Smooth muscle cell (in vitro differentiated cells): Measurements from ENCODE around the gene HOXC10. TPM values are rescaled to one million over a fixed set of nuclear protein-coding genes. Genes with fewer than 3 reads are reported as not detected.

Experiments used
- DNase-seq: peaks from one replicate; lab custom pipeline; 2025; ENCODE audit not compliant: unreplicated experiment; lab: John Stamatoyannopoulos, UW
- H2AFZ ChIP-seq: fragments of 200-600 bp; sonication (generic); 2 replicates; pipeline ENCODE4 v1.6.0; 2016; ENCODE audit warnings: antibody characterized with exemption, low read depth, mild to moderate bottlenecking
- H3F3A ChIP-seq: fragments of 200-600 bp; sonication (generic); 2 replicates; pipeline ENCODE4 v1.6.0; 2017; ENCODE audit warnings: antibody characterized with exemption, low read depth
- H3K27ac ChIP-seq: fragments of 200-600 bp; sonication (generic); 2 replicates; pipeline ENCODE4 v1.5.1; 2016; ENCODE audit warnings: low read depth, mild to moderate bottlenecking
- H3K27me3 ChIP-seq: fragments of 200-600 bp; sonication (generic); 2 replicates; pipeline ENCODE4 v1.6.1; 2016; ENCODE audit warnings: low read depth, mild to moderate bottlenecking
- H3K36me3 ChIP-seq: fragments of 200-600 bp; sonication (generic); 2 replicates; pipeline ENCODE4 v1.5.1; 2016; ENCODE audit warnings: low read depth
- H3K4me1 ChIP-seq: fragments of 200-600 bp; sonication (generic); 2 replicates; pipeline ENCODE4 v1.5.1; 2016; ENCODE audit warnings: low read depth
- H3K4me2 ChIP-seq: fragments of 200-600 bp; sonication (generic); 2 replicates; pipeline ENCODE4 v1.6.0; 2016; ENCODE audit warnings: mild to moderate bottlenecking
- H3K4me3 ChIP-seq: fragments of 200-600 bp; sonication (generic); 2 replicates; pipeline ENCODE4 v1.5.1; 2016; ENCODE audit warnings: mild to moderate bottlenecking
- H3K79me2 ChIP-seq: fragments of 200-600 bp; sonication (generic); 2 replicates; pipeline ENCODE4 v1.6.0; 2016; ENCODE audit warnings: low read depth, mild to moderate bottlenecking
- H3K9ac ChIP-seq: fragments of 200-600 bp; sonication (generic); 2 replicates; pipeline ENCODE4 v1.6.0; 2016; ENCODE audit warnings: low read depth
- H3K9me3 ChIP-seq: fragments of 200-600 bp; sonication (generic); replicated peaks from 2 replicates; pipeline ENCODE4 v1.5.1; 2016; ENCODE audit warnings: low read depth
- H4K20me1 ChIP-seq: fragments of 200-600 bp; sonication (generic); 2 replicates; pipeline ENCODE4 v1.6.0; 2016; ENCODE audit warnings: low read depth
- CTCF ChIP-seq: fragments of 200-600 bp; sonication (generic); IDR thresholded peaks from 2 replicates; pipeline ENCODE4 v1.5.1; 2017; ENCODE audit warnings: borderline replicate concordance, mild to moderate bottlenecking, antibody characterized with exemption; ENCODE audit not compliant: insufficient read depth, poor library complexity, severe bottlenecking
- WGBS: methylation state at CpG from one replicate; pipeline ENCODE4 v1.1.7; 2016; ENCODE audit warnings: low lambda C conversion rate; 5-methylcytosine and 5-hydroxymethylcytosine counted together
- polyA plus RNA-seq: library from polyadenylated mRNA; unstranded; fragments of >200 nt; fragmentation: Nextera tagmentation; extraction: Ambion mirVana; gene quantifications from 2 replicates; pipeline ENCODE4 v1.2.1, GENCODE V29; 2016
- total RNA-seq: library from RNA; depleted of rRNA; stranded (reverse); fragments of >200 nt; gene quantifications from 2 replicates; pipeline ENCODE4 v1.2.3, GENCODE V29; 2014

HOXC10 gene
- total and polyA plus RNA-seq, 2 experiments from 2014 or later = 0.66 TPM; not detected in 1

DNA sequence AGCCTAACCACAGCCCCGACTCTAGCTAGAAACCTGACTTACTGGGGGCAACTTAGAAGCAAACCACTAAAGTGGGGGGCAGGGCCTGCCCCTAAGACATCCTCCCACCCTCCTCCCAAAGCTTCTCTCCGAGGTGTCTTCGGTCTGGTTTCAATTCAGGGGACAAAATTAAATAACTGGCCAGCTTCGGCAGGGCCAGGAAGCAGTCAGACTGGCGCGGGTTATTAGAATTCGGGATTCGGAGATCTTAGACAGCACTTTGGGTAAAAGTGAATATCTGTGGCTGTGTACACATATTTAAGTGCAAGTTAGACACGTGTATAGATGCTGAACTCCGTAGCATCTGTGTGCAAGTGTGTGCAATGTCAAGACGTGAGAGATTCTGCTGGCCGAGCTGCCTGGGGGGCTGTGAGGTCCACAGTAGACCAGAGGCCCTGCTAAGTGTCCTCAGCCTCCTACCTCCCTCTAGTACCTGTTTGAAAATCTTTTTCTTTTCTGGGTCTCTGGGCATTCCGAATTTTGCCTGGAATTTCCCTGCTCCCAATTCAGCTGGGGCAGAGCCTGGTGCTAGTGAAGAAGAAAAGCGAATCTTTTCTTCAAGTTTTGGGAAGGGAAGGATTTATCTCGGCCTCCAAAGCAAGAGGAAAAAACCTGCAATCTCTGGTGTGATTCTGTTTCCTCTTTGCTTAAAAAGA is 4.0 kb upstream of the HOXC10 start:
- no peak overlapping the region for H3K4me2 ChIP-seq
- WGBS = 41% methylated on average over 15 of the region's 15 CpGs
- no peak for TF ChIP-seq CTCF
- no peak overlapping the region for H3K27ac ChIP-seq
- peaks cover 100% of the 10 kb centered on the region for H3K27me3 ChIP-seq
- no peak for DNase-seq
- no peaks in the 10 kb centered on the region for H3K36me3 ChIP-seq
- H3K4me3 ChIP-seq = no peak overlapping the region
- no peak overlapping the region for H3K9ac ChIP-seq
- H3K4me1 ChIP-seq = no peaks in the 10 kb centered on the region
- no peaks in the 10 kb centered on the region for H3F3A ChIP-seq
- no peaks in the 10 kb centered on the region for H3K79me2 ChIP-seq
- no peak overlapping the region for H2AFZ ChIP-seq
- H4K20me1 ChIP-seq = no peaks in the 10 kb centered on the region
- no peaks in the 10 kb centered on the region for H3K9me3 ChIP-seq

- H3K27ac ChIP-seq = no peak overlapping the region
- no peaks in the 10 kb centered on the region for H3K4me1 ChIP-seq
- H3K36me3 ChIP-seq = no peaks in the 10 kb centered on the region
- H3K79me2 ChIP-seq = no peaks in the 10 kb centered on the region
- H2AFZ ChIP-seq = no peak overlapping the region
- no peak overlapping the region for H3K4me3 ChIP-seq
- 19% methylated on average over 30 of the region's 30 CpGs for WGBS
- H3K9ac ChIP-seq = no peak overlapping the region
- H3K4me2 ChIP-seq = no peak overlapping the region
- H3K9me3 ChIP-seq = no peaks in the 10 kb centered on the region
- peaks cover 100% of the 10 kb centered on the region for H3K27me3 ChIP-seq
- no peaks in the 10 kb centered on the region for H4K20me1 ChIP-seq
- H3F3A ChIP-seq = no peaks in the 10 kb centered on the region
- no peak for DNase-seq
- TF ChIP-seq CTCF = no peak
These were observed 3.0 kb upstream of the HOXC10 start for GRCh38 chr12:53981634-53982565.

GRCh38 chr12:53982648-53983567 is 2.0 kb upstream of the HOXC10 start:
- H2AFZ ChIP-seq = no peak overlapping the region
- H3K27me3 ChIP-seq = peaks cover 100% of the 10 kb centered on the region
- no peaks in the 10 kb centered on the region for H3K4me1 ChIP-seq
- no peaks in the 10 kb centered on the region for H3F3A ChIP-seq
- TF ChIP-seq CTCF = no peak
- H3K27ac ChIP-seq = no peak overlapping the region
- 32% methylated on average over 26 of the region's 26 CpGs for WGBS
- no peak overlapping the region for H3K9ac ChIP-seq
- no peaks in the 10 kb centered on the region for H4K20me1 ChIP-seq
- no peak overlapping the region for H3K4me3 ChIP-seq
- no peak overlapping the region for H3K4me2 ChIP-seq
- no peak for DNase-seq
- H3K36me3 ChIP-seq = no peaks in the 10 kb centered on the region
- H3K79me2 ChIP-seq = no peaks in the 10 kb centered on the region
- H3K9me3 ChIP-seq = no peaks in the 10 kb centered on the region
